Activated CD4-positive, alpha-beta T cell treated with anti-CD3 and anti-CD28 coated beads, Interleukin-2, amount 10 ng/mL, durations not matched to agents 24 days and 14 days (primary cell): Measurements from ENCODE around the gene FLNB. TPM values are rescaled to one million over a fixed set of nuclear protein-coding genes. Genes with fewer than 3 reads are reported as not detected.

Experiments
- DNase-seq: peaks from one replicate; pipeline ENCODE4 v3.0.0; 2022
- H3K27ac Mint-ChIP-seq: one replicate; pipeline ENCODE4 v1.8.0; 2022; ENCODE audit warnings: mild to moderate bottlenecking, mixed read lengths
- H3K27me3 Mint-ChIP-seq: one replicate; pipeline ENCODE4 v1.8.0; 2022; ENCODE audit warnings: mixed read lengths
- H3K36me3 Mint-ChIP-seq: one replicate; pipeline ENCODE4 v1.8.0; 2022; ENCODE audit warnings: low read depth, mild to moderate bottlenecking, mixed read lengths
- H3K4me1 Mint-ChIP-seq: one replicate; pipeline ENCODE4 v1.8.0; 2021; ENCODE audit warnings: mixed read lengths
- H3K4me3 Mint-ChIP-seq: one replicate; pipeline ENCODE4 v1.8.0; 2022; ENCODE audit warnings: mild to moderate bottlenecking, moderate library complexity, mixed read lengths
- H3K9me3 Mint-ChIP-seq: one replicate; pipeline ENCODE4 v1.8.0; 2021; ENCODE audit warnings: mixed read lengths
- intact Hi-C: fragments of 100-400 bp; cut with micrococcal nuclease; formaldehyde crosslinking; loops from one replicate; pipeline ENCODE4 v1.15.1; 2023
- total RNA-seq: library from RNA; stranded (reverse); gene quantifications from 2 replicates; pipeline ENCODE4 v1.2.3, GENCODE V29; 2022

The FLNB gene
- total RNA-seq, 1 donor from 2014 or later = 23.9 TPM

- intact Hi-C loops = no loop called here
- DNase-seq = no peak
- Mint-ChIP-seq H3K27ac (no peak overlapping the region), H3K9me3 (no peaks in the 10 kb centered on the region), H3K4me1 (no peaks in the 10 kb centered on the region), H3K4me3 (no peak overlapping the region), H3K27me3 (no peaks in the 10 kb centered on the region), H3K36me3 (peaks cover 22% of the 10 kb centered on the region)
Observed at GRCh38 chr3:58106061-58106460, 97.8 kb downstream of the FLNB start.

- Mint-ChIP-seq H3K27ac (no peak overlapping the region), H3K27me3 (no peaks in the 10 kb centered on the region), H3K36me3 (peaks cover 20% of the 10 kb centered on the region), H3K9me3 (no peaks in the 10 kb centered on the region), H3K4me1 (peaks cover 2% of the 10 kb centered on the region), H3K4me3 (no peak overlapping the region)
- intact Hi-C loops = no loop called here
- no peak for DNase-seq
Observed at GRCh38 chr3:58106640-58107039, 98.4 kb downstream of the FLNB start.

GRCh38 chr3:58107597-58107996 is 99.4 kb downstream of the FLNB start:
- DNase-seq = no peak
- no peak overlapping the region for H3K4me3 Mint-ChIP-seq
- peaks cover 21% of the 10 kb centered on the region for H3K36me3 Mint-ChIP-seq
- peaks cover 2% of the 10 kb centered on the region for H3K4me1 Mint-ChIP-seq
- no peaks in the 10 kb centered on the region for H3K27me3 Mint-ChIP-seq
- intact Hi-C loops = no loop called here
- H3K9me3 Mint-ChIP-seq = no peaks in the 10 kb centered on the region
- H3K27ac Mint-ChIP-seq = no peak overlapping the region

GRCh38 chr3:58109752-58110151 is 101.5 kb downstream of the FLNB start:
- peaks cover 2% of the 10 kb centered on the region for H3K4me1 Mint-ChIP-seq
- no peak for DNase-seq
- no peaks in the 10 kb centered on the region for H3K27me3 Mint-ChIP-seq
- H3K36me3 Mint-ChIP-seq = peaks cover 26% of the 10 kb centered on the region
- H3K9me3 Mint-ChIP-seq = no peaks in the 10 kb centered on the region
- H3K27ac Mint-ChIP-seq = no peak overlapping the region
- no peak overlapping the region for H3K4me3 Mint-ChIP-seq
- intact Hi-C loops = no loop called here

GRCh38 chr3:58111513-58112184 is 103.4 kb downstream of the FLNB start:
- Mint-ChIP-seq H3K27me3 (no peaks in the 10 kb centered on the region), H3K9me3 (no peaks in the 10 kb centered on the region), H3K4me1 (peaks cover 18% of the 10 kb centered on the region), H3K4me3 (no peak overlapping the region), H3K27ac (no peak overlapping the region), H3K36me3 (peaks cover 32% of the 10 kb centered on the region)
- intact Hi-C loops = no loop called here
- no peak for DNase-seq

- H3K27me3 Mint-ChIP-seq = no peaks in the 10 kb centered on the region
- intact Hi-C loops = no loop called here
Observed at GRCh38 chr3:58112185-58112535, 103.9 kb downstream of the FLNB start.

GRCh38 chr3:58115175-58115574 is 107.0 kb downstream of the FLNB start:
- Mint-ChIP-seq H3K27ac (no peak overlapping the region), H3K27me3 (no peaks in the 10 kb centered on the region), H3K4me1 (peaks cover 22% of the 10 kb centered on the region), H3K9me3 (no peaks in the 10 kb centered on the region), H3K4me3 (no peak overlapping the region), H3K36me3 (peaks cover 31% of the 10 kb centered on the region)
- intact Hi-C loops = no loop called here
- DNase-seq = no peak

More at GRCh38 chr3:58112185-58112535, 103.9 kb downstream of the FLNB start:
- Mint-ChIP-seq H3K4me1 (peaks cover 21% of the 10 kb centered on the region), H3K9me3 (no peaks in the 10 kb centered on the region), H3K4me3 (no peak overlapping the region), H3K27ac (no peak overlapping the region), H3K36me3 (peaks cover 33% of the 10 kb centered on the region)
- DNase-seq = no peak

- Mint-ChIP-seq H3K4me1 (peaks cover 20% of the 10 kb centered on the region), H3K27me3 (no peaks in the 10 kb centered on the region), H3K4me3 (peak overlapping the region; percentile 57), H3K27ac (peak overlapping the region; percentile 78), H3K36me3 (peaks cover 31% of the 10 kb centered on the region), H3K9me3 (no peaks in the 10 kb centered on the region)
- peak; percentile 85 for DNase-seq
- intact Hi-C loops = no loop called here
Observed at GRCh38 chr3:58116161-58116955, 108.1 kb downstream of the FLNB start.

GRCh38 chr3:58116985-58117384 is 108.8 kb downstream of the FLNB start:
- Mint-ChIP-seq H3K36me3 (peaks cover 31% of the 10 kb centered on the region), H3K9me3 (no peaks in the 10 kb centered on the region), H3K27ac (no peak overlapping the region), H3K4me1 (peaks cover 20% of the 10 kb centered on the region), H3K27me3 (no peaks in the 10 kb centered on the region), H3K4me3 (no peak overlapping the region)
- intact Hi-C loops = no loop called here
- no peak for DNase-seq

- Mint-ChIP-seq H3K27me3 (no peaks in the 10 kb centered on the region), H3K4me1 (peaks cover 20% of the 10 kb centered on the region), H3K4me3 (no peak overlapping the region), H3K27ac (no peak overlapping the region), H3K9me3 (no peaks in the 10 kb centered on the region), H3K36me3 (peaks cover 26% of the 10 kb centered on the region)
- no peak for DNase-seq
- intact Hi-C loops = no loop called here
Observed at GRCh38 chr3:58117561-58118181, 109.4 kb downstream of the FLNB start.

GRCh38 chr3:58119186-58119585 is 111.0 kb downstream of the FLNB start:
- intact Hi-C loops = no loop called here

GRCh38 chr3:58120075-58120812 is 112.0 kb downstream of the FLNB start:
- H3K4me3 Mint-ChIP-seq = no peak overlapping the region
- H3K27ac Mint-ChIP-seq = no peak overlapping the region
- no peaks in the 10 kb centered on the region for H3K27me3 Mint-ChIP-seq
- H3K4me1 Mint-ChIP-seq = peaks cover 17% of the 10 kb centered on the region
- H3K36me3 Mint-ChIP-seq = peaks cover 32% of the 10 kb centered on the region
- intact Hi-C loops = no loop called here
- no peak for DNase-seq
- no peaks in the 10 kb centered on the region for H3K9me3 Mint-ChIP-seq

More at GRCh38 chr3:58119186-58119585, 111.0 kb downstream of the FLNB start:
- no peak for DNase-seq
- peaks cover 30% of the 10 kb centered on the region for H3K36me3 Mint-ChIP-seq
- H3K27me3 Mint-ChIP-seq = no peaks in the 10 kb centered on the region
- no peak overlapping the region for H3K27ac Mint-ChIP-seq
- peaks cover 20% of the 10 kb centered on the region for H3K4me1 Mint-ChIP-seq
- H3K4me3 Mint-ChIP-seq = no peak overlapping the region
- H3K9me3 Mint-ChIP-seq = no peaks in the 10 kb centered on the region

- no peak overlapping the region for H3K4me3 Mint-ChIP-seq
- H3K27me3 Mint-ChIP-seq = no peaks in the 10 kb centered on the region
- H3K36me3 Mint-ChIP-seq = peaks cover 36% of the 10 kb centered on the region
Observed at GRCh38 chr3:58121183-58121582, 113.0 kb downstream of the FLNB start.

More at GRCh38 chr3:58121183-58121582, 113.0 kb downstream of the FLNB start:
- no peak for DNase-seq
- intact Hi-C loops = no loop called here
- Mint-ChIP-seq H3K27ac (no peak overlapping the region), H3K4me1 (peaks cover 9% of the 10 kb centered on the region), H3K9me3 (no peaks in the 10 kb centered on the region)
